Mesenteric fat pad (tissue), 1 donor: ENCODE measurements around the gene HOXA4. TPM values are rescaled to one million over a fixed set of nuclear protein-coding genes. Genes with fewer than 3 reads are reported as not detected.

Source experiments
- DNase-seq: peaks from one replicate; pipeline ENCODE4 v3.0.0-alpha.2; 2020; ENCODE audit warnings: low spot score
- total RNA-seq: library from RNA; stranded (reverse); fragmentation: NEBNext Ultra II Directional; extraction: Animal tissue kit (Norgen Biotek cat#: 25700); gene quantifications from one replicate; pipeline ENCODE4 v1.2.1, GENCODE V29; 2021
- donor health status: DM: yes; HTN: yes; CAD: no.

The HOXA4 gene
- total RNA-seq, 1 donor from 2014 or later, result 4.0 TPM

GRCh38 chr7:27148756-27149641 is 18.4 kb upstream of the HOXA4 start:
- no peak for DNase-seq

GRCh38 chr7:27148031-27148755 is 17.6 kb upstream of the HOXA4 start:
- DNase-seq, result no peak

DNA sequence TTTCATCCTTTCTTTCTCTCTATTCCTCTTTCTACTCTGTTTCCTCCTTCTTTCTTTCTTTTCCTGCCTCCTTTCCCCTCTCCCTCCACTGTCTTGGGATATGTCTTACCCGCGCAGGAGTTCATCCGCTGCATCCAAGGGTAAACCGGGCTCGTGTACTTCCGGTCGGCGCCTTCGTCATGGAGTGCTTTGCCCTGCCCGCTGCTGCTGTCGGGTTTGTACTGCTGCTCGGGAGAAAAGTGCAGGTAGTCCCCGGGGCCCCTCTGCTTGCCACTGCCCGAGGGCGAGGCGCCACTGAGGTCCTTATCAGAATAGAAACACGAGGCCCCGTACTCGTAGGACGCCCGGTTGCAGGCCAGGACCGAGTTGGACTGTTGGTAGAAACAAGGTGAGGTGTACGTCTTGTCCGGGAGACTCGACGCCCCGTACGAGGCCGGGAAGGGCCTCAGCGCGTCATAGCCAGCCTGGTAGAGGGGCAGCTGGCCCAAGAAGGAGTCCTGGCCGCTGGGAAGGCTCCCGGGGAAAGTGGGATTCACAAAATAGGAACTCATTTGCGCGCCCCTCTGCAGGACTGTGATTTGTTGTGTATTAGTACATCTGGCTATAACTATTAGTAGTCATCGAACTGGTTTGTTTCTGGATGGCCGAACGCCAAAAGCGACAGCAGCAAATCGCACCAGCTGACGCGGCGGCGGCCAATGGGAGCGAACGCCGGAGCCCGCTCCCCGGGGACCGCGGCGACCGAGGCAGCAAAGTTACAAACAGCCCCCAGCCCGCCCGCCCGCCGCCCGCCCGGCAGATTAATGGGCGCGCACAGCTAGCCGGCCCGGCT is 16.9 kb upstream of the HOXA4 start, which contains the start of gene HOXA6:
TSS of gene HOXA6 (minus strand) at position 576 of the 832 bp plus-strand sequence. CDS start at position 551, 25 bp downstream.
- DNase-seq, result peak; percentile 92

DNA sequence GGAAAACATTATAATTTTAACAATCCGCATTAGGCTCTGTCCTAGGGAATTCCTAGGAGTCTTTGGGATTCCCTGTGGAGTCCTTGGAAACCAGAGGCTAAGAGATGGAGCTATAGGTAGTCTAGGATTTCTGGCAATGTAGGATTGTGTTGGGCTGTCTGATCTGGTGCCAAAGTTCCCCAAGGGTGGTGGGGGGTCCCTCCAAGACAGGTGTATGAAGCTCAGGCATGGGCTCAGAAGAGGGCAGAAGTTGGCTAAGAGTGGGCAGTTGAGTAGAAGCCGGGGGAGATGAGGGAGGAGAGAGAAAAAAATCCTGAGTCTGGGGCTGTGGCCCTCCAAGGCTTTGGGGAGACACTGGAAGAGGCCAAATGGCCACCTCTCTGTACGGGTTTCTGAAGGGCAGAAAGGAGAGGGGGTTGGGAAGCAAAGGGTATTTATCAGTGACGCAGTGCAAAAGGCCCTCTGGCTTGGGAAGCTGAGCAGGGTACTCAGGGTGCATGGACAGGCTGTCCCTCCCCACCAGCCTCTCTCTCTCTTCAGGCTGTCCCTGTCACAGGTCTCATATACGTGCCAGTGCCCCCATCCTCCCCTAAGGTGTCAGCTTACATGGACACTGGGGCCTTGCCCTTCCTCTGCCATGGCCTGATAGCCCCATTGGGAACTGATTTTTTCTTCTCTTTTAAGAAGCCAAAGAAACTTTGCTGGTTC is 16.1 kb upstream of the HOXA4 start:
- DNase-seq, result no peak

DNA sequence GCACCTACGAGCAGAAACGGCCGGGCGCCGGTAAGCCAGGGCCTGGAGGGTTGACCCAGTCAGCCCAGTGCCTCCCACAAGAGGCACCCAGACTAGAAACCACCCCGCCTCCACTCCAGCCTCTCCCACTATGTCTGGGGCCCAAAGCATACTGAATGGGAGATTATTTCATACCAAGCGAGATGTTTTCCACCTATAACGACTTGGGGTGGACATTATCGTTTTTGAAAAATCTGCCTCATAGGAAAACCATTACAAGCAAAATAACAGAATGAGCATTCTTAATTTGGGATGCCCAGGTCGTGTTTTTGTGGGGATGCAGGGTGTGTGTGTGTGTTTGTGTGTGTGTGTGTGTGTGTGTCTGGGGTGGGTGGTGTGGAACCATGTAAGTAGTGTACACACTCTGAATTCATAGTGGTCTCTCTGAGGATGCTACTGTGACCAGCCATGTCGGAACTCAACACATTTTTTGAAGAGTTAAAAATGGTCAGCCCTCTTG is 15.4 kb upstream of the HOXA4 start:
- no peak for DNase-seq

GRCh38 chr7:27145165-27145913 is 14.8 kb upstream of the HOXA4 start:
- DNase-seq, result no peak

GRCh38 chr7:27144781-27145164 is 14.2 kb upstream of the HOXA4 start:
- no peak for DNase-seq

DNA sequence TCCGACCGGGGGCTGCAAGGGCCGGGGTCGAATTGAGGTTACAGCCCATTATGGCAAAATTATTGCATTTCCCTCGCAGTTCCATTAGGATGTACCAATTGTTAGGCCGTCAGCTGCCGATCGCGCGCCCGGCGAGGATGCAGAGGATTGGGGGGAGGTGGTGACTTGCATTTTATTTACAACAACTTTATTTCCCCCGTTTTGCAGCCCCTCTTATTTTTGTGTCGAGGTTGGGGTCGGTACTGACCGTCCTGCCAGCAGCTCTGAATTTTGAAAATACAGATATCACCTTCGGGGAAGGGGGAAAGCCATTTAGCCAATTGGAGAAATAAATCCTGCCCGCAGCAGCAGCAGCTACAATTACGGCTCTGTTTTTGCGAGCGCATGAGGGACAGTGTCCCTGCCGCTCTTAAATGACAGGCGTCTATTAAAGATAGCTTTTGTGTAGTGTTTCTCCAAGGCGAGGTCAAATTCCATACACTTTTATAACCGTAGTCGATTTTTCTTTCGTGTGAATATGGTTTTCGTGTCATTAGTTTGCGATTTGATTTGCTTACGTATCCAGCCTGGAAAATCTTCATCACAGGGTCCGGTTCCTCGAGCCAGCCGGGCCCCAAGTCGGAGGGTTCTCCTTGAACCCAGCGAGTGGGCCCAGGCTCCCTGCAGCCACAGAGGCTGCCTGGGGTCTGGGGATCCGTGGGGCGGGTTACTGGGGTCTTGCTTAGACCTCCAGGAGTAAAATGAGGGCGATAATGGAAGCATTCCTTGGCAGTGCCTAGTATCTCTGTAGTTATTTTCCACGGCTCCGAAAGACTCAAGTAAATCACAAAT is 13.6 kb upstream of the HOXA4 start:
- DNase-seq, result no peak

- DNase-seq, result no peak
These were observed 12.7 kb upstream of the HOXA4 start, which contains the start of gene HOXA5 for GRCh38 chr7:27143023-27143949. Gene HOXA5 (minus strand): TSS chr7:27143681. CDS start chr7:27143607, 74 bp downstream.

- DNase-seq, result no peak
These were observed 12.0 kb upstream of the HOXA4 start for GRCh38 chr7:27142580-27143022.

DNA sequence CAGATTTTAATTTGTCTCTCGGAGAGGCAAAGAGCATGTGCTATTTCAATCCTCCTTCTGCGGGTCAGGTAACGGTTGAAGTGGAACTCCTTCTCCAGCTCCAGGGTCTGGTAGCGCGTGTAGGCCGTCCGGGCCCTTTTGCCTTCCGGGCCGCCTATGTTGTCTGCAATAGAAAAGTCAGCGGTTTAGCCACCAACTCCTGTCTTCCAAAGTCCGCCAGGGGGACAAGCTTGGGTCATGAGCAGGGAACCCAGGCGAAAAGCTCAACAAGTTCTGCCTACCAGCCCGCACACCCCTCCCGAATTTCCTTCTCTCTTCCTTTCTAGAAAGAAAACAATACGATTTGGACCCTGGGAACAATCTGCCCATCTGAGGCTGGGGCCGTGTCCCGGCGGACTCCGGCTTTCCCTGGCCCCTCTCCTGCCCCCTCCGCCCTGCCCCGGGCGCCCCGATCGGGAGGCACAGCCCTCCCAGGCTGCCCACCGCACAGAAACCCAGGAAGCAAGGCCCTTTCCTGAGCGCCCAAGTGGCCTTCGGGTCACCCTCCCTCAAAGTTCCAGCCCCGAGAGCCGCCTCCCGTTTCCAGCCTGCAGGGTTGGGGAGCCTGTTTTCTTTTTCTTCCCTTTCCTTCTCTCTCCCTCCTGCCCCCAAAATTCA is 11.5 kb upstream of the HOXA4 start:
- no peak for DNase-seq

GRCh38 chr7:27141137-27141922 is 10.8 kb upstream of the HOXA4 start:
- DNase-seq, result no peak

DNA sequence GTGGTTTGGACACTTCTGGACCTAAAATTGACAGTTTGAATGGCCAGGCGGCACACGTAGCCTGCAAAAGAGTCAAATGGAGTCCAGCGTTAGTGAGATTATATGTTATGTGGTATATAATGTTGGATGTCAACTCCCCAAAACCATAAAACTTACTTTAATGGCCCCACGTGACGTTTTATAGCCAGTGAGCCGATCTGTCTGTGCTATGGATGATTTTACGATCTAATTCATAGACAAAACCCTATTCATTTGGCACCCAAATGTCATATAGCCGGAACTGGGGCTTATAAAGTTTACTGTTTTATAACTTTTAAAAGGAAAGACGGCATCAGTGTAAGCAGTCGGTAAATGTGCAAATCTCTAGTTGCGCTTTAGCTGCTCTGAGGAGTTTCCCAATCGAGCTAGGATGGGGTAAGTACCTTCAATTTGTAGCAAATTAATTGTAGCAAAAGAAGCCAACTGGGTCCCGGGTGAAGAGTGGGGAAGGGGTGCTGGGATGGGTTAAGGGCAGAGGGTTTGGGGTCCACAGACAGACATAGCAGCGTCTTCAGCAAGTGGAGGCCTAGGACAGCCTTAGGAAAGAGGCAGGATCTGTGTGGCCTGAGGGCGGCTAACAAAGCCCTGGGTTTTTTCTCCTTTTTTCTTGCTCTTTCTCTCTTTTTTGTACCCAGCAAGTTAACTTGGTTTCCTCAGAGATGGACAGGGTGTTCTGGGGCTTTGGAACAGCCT is 9.7 kb upstream of the HOXA4 start:
- DNase-seq, result no peak

GRCh38 chr7:27139334-27140125 is 9.0 kb upstream of the HOXA4 start:
- DNase-seq, result no peak

GRCh38 chr7:27138985-27139333 is 8.4 kb upstream of the HOXA4 start:
- DNase-seq, result no peak
